Measurements from ENCODE around the gene NDRG3. TPM values are rescaled to one million over a fixed set of nuclear protein-coding genes. Genes with fewer than 3 reads are reported as not detected.

The NDRG3 gene
- total RNA-seq, 1 donor from 2014 or later, result 36.9 TPM

DNA sequence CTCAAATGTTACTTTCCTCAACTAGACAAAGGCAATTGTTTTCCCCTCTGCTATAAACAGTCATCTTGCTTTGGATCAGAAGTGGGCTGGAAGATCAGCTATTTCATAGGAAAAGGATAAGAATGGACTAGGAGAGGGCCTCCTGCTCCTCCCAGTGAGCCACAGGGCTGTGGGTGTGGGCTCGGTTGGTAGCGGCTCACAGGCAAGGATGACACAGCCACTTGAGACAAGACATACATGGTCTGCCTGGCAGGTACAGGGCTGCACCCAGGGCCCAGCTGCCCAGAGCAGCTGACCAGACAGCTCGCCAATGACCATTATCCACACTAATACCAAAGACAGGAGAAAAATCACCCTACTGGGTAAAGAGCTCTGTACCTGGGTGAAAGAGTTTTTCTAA lies 90.9 kb downstream of the NDRG3 start:
- no peaks in the 10 kb centered on the region for H3K27me3 ChIP-seq
- H3K27ac ChIP-seq, result no peak overlapping the region
- H3K9me3 ChIP-seq, result no peaks in the 10 kb centered on the region
- no peak for DNase-seq (ENCODE audit: low spot score in 2 of 2)
- no peak overlapping the region for H3K4me3 ChIP-seq
- H3K36me3 ChIP-seq, result peaks cover 21 to 82% of the 10 kb centered on the region in 2 donors
- H3K4me1 ChIP-seq, result no peaks in the 10 kb centered on the region
- TF ChIP-seq CTCF (IDR thresholded peaks at IDR 0.05), result no peak
- intact Hi-C loops (cut with DNase I), result no loop called here

DNA sequence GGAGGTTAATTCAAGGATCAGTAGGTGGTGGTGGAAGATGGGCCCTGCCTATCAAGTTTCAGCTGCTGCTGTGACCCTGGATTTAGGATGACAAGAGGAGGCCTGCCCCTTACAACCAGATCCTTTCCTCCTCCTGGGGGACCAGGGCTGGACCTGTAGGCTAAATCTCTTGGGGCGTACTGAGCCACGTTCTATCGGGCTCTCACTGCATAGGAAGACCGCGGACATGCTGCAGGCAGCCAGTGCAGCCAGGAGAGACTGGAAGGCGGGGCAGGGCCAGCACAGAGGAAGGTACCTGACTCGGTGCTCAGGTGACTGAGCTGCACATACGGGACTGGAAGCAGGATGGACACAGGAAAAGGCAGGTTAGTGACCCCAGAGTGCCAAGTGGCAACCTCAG lies 91.4 kb downstream of the NDRG3 start:
- Histone ChIP-seq H3K36me3 (peaks cover 18 to 77% of the 10 kb centered on the region in 2 donors), H3K4me1 (no peaks in the 10 kb centered on the region), H3K4me3 (no peak overlapping the region), H3K9me3 (no peaks in the 10 kb centered on the region), H3K27me3 (no peaks in the 10 kb centered on the region), H3K27ac (no peak overlapping the region)
- intact Hi-C loops (cut with DNase I), result no loop called here
- no peak for DNase-seq (ENCODE audit: low spot score in 2 of 2)
- TF ChIP-seq CTCF (IDR thresholded peaks at IDR 0.05), result no peak

DNA sequence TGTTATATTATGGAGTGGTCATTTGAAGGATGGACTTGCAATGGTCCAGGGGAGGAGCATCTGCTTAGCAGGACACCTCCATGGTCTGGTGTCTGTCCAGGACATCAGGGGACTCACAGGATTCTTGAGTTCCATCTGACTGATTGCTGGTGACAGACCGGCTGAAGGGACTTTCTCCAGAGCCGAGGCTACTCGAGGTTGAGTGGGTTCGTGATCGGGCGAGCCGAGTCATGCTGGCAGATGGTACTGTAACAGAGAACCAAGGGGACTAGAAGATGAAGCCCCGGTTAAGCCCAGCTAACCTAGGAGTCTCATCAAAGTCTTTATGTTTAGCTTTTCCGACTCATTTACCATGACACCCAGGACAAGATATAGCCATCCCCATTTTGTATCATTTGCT lies 92.4 kb downstream of the NDRG3 start:
- intact Hi-C loops (cut with DNase I), result no loop called here
- Histone ChIP-seq H3K27me3 (no peaks in the 10 kb centered on the region), H3K27ac (no peak overlapping the region), H3K9me3 (no peaks in the 10 kb centered on the region), H3K36me3 (peaks cover 18 to 67% of the 10 kb centered on the region in 2 donors), H3K4me1 (no peaks in the 10 kb centered on the region), H3K4me3 (no peak overlapping the region)
- no peak for TF ChIP-seq CTCF (IDR thresholded peaks at IDR 0.05)
- DNase-seq (ENCODE audit: low spot score in 2 of 2), result no peak

- TF ChIP-seq CTCF (IDR thresholded peaks at IDR 0.05), result no peak
- intact Hi-C loops (cut with DNase I), result no loop called here
- no peak for DNase-seq (ENCODE audit: low spot score in 2 of 2)
These were observed 98.4 kb downstream of the NDRG3 start for GRCh38 chr20:36647196-36648121.

DNA sequence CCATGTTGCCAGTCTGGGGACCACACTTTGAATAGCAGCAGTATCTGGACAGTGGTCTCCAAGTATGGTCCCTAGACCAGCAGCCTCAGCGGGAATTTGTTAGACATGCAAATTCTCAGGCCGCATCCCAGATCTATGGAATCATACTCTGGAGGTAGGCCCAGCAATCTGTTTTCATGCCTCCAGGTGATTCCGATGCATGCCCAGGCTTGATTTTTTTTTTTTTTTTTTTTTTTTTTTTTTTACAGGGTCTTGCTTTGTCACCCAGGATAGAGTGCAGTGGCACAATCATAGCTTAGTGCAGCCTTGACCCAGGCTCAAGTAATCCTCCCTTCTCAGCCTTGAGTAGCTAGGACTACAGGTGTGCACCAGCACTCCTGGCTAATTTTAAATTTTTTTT lies 99.2 kb downstream of the NDRG3 start:
- H3K27me3 ChIP-seq, result no peaks in the 10 kb centered on the region
- H3K4me3 ChIP-seq, result no peak overlapping the region
- H3K4me1 ChIP-seq, result no peaks in the 10 kb centered on the region
- H3K36me3 ChIP-seq, result peaks cover 2 to 8% of the 10 kb centered on the region in 2 donors
- no peak for DNase-seq (ENCODE audit: low spot score in 2 of 2)
- no peaks in the 10 kb centered on the region for H3K9me3 ChIP-seq
- H3K27ac ChIP-seq, result no peak overlapping the region
- TF ChIP-seq CTCF (IDR thresholded peaks at IDR 0.05), result no peak
- intact Hi-C loops (cut with DNase I), result no loop called here

More at GRCh38 chr20:36647196-36648121, 98.4 kb downstream of the NDRG3 start:
- Histone ChIP-seq H3K27me3 (no peaks in the 10 kb centered on the region), H3K9me3 (no peaks in the 10 kb centered on the region), H3K36me3 (peaks cover 5 to 13% of the 10 kb centered on the region in 2 donors), H3K27ac (no peak overlapping the region), H3K4me3 (no peak overlapping the region), H3K4me1 (no peaks in the 10 kb centered on the region)

All from ascending aorta (tissue), 2 donors.